HL-60 (cell line): ENCODE data around the gene TMEM79.

Experiments used
- POLR2AphosphoS5 ChIP-seq: IDR thresholded peaks from 2 replicates; pipeline ENCODE4 v1.6.1; 2012; ENCODE audit warnings: low read depth
- TF ChIP-seq, protein P1 (sequence below): IDR thresholded peaks from one replicate; pipeline ENCODE4 v1.5.1; 2011; ENCODE audit warnings: low read length, control low read depth, inconsistent platforms; ENCODE audit not compliant: insufficient read depth

DNA sequence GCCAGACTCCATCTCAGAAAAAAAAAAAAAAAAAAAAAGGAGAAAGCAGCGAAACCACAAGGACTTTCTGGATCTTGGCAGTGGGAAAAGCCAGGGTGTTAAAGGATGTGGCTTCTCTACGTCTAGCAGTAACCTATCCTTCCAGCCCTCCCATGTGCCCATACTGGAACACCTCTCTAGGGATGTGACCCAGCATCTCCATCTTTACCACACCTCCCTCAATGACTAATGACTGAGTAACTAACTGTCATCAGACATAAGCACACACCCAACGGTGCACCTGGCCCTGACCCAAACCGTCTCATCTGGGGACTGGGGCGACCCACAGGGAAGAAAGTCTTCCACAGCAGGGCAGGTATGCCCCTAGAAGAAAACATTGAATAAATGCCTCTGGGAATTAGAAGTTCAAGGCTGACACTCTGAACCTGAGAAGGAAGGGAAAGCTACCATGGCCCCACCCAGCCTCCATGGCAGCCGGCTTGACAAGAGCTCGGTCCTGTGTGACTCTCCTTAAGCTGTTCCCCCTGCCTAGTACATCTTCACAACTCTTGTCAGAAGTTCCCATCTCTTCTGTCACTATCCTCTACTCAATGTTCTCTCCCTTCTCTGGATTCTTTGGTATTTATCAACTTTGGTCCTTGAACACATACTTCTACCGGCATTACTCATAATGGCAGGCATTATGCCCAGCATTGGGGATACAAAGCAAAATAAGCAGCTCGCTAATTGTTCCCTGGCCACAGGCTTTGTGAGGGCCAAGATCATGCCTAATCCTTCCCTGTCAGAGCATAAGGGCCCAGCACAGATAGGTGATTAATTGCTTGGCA, 21.5 kb upstream of the TMEM79 start:
- TF ChIP-seq, protein P1, sequence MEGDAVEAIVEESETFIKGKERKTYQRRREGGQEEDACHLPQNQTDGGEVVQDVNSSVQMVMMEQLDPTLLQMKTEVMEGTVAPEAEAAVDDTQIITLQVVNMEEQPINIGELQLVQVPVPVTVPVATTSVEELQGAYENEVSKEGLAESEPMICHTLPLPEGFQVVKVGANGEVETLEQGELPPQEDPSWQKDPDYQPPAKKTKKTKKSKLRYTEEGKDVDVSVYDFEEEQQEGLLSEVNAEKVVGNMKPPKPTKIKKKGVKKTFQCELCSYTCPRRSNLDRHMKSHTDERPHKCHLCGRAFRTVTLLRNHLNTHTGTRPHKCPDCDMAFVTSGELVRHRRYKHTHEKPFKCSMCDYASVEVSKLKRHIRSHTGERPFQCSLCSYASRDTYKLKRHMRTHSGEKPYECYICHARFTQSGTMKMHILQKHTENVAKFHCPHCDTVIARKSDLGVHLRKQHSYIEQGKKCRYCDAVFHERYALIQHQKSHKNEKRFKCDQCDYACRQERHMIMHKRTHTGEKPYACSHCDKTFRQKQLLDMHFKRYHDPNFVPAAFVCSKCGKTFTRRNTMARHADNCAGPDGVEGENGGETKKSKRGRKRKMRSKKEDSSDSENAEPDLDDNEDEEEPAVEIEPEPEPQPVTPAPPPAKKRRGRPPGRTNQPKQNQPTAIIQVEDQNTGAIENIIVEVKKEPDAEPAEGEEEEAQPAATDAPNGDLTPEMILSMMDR: no peak
- no peak for TF ChIP-seq POLR2AphosphoS5
